EL (cell line): ENCODE data around the gene ARF5.
A peak's percentile ranks its signal among the peaks of the same experiment; 100 is the strongest.

Experiments used
- DNase-seq: peaks from one replicate; pipeline ENCODE4 v3.0.0-alpha.2; 2016

ARF5 gene

GRCh38 chr7:127589896-127590295, 1.7 kb downstream of the ARF5 start:
- DNase-seq: peak; percentile 30

DNA sequence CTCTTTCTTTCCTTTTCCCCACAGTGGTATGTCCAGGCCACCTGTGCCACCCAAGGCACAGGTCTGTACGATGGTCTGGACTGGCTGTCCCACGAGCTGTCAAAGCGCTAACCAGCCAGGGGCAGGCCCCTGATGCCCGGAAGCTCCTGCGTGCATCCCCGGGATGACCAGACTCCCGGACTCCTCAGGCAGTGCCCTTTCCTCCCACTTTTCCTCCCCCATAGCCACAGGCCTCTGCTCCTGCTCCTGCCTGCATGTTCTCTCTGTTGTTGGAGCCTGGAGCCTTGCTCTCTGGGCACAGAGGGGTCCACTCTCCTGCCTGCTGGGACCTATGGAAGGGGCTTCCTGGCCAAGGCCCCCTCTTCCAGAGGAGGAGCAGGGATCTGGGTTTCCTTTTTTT, 3.0 kb downstream of the ARF5 start:
- DNase-seq: no peak

DNA sequence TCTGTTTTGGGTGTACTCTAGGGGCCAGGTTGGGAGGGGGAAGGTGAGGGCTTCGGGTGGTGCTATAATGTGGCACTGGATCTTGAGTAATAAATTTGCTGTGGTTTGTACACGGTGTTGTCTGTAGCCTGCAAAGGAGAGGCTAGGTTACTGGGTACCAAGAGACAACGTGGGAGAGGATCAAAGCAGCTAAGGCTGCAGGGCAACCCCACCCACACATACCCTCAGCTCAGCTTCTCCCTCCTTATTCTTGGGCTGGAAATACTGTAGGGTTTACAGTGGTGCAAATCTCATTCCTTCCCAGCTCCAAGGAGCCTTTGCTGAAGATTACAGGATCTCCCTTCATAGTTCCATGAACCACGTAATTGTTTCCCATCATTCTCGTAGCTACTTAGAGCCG, 3.4 kb downstream of the ARF5 start:
- DNase-seq: no peak

DNA sequence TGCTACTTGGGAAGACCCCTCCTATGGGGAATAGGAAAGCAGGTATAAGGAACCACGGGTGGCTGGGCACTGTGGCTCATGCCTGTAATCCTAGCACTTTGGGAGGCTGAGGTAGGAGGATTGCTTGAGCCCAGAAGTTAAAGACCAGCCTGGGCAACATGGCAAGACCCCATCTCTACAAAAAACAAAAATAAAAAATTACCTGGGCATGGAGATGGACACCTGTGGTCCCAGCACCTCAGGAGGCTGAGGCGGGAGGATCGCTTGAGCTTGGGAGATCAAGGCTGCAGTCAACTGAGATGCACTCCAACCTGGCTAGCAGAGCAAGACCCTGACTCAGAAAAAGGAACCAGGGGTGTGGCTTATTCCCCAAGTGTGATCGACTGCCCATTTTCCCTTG, 4.3 kb downstream of the ARF5 start:
- DNase-seq: no peak

- DNase-seq: no peak
These were observed 6.3 kb downstream of the ARF5 start for GRCh38 chr7:127594490-127594889.

GRCh38 chr7:127595737-127596136, 7.5 kb downstream of the ARF5 start:
- DNase-seq: no peak

DNA sequence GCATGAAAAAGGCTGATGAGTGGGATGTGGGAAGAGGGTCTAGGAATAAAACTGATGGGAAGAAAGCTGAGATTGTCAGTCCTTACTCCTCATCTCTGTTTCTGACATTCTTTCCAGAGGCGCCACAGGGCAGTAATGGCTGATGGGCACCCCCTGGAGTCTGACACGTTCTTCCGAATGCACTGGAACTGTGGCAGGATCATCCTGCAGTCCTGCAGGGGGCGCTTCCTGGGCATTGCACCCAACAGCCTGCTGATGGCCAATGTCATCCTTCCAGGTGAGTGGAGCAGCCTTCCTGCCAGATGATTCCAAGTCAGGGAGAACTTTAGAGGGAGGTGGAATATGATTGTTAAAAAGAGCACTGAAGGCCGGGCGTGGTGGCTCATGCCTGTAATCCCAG, 10.1 kb downstream of the ARF5 start:
- no peak for DNase-seq

GRCh38 chr7:127600885-127601284, 12.7 kb downstream of the ARF5 start:
- DNase-seq: no peak

GRCh38 chr7:127608446-127608845, 20.2 kb downstream of the ARF5 start:
- no peak for DNase-seq

DNA sequence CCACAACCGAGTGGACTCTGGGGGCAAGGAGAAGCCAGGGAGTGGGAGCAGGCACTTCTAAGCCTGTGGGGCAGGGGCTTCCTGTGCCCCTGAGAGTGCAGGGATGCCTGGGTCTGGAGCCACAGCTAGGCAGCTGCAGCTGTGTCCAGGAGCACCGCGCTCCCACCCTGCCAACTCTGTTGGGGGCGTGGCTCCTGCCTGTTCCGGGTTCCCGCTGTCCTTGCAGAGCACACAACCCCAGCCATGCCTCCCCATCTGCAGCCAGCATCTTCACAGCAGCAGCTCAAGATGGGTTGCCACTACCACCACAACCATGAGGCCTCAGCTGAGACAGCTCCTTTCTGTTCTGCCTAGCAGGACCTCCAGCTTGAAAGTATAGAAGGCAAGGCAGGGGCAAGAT, 21.1 kb downstream of the ARF5 start:
- DNase-seq: no peak

DNA sequence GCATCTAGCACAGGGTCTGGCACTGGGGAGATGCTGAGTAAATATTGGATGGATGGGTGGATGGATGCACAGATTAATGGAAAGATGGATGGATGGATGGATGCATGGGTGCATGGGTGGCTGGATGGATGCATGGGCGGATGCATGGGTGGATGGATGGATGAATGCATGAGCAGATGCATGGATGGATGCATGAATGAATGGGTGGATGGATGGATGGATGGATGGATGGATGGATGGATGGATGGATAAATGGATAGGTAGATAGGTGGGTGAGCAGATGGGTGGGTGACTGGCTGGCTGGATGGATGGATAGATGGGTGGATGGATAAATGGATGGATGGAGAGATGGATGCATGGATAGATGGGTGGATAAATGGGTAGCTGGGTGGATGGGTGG, 24.1 kb downstream of the ARF5 start:
- no peak for DNase-seq

DNA sequence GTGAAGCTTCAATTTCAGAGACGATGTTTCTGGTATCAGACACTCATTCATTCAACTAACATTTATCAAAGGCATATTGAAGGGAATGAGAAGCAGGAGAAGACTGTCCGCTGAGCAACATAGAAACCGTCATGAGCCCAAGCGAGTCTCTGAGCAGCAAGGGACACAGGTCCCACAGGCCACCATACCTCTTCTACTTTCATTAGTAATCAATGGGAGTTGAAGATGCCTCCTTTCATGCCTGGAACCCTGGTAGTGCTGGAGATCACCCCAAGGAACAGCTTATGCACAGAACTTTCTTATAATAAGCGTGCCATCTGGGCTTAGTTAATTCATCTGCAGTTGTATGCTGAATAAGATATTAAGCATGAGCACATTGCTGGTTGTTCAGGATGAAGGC, 28.5 kb downstream of the ARF5 start:
- DNase-seq: no peak

DNA sequence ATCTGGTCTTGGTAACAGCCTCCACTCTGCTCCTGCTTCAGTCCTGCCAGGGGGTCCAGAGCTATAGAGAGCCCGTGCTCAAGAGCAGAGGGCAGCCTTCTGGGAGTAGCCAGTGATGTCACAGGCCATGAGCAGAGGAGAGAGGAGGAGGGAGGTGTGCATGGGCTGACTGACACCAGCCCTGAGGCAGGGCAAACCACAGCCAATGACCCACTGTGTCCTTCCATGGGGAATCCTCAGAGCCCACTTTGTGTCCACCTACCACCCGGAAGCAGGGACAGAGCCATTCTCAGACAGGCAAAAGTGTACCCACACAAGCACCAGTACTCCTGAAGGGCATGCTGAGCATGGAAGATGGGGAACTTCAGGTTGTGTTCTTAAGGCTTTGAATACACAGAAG, 29.8 kb downstream of the ARF5 start, which contains the start of gene PAX4:
Gene PAX4 (minus strand): TSS at position 101 of the 400 bp plus-strand sequence. CDS start 2,214 bp downstream, outside the sequence.
- no peak for DNase-seq

- no peak for DNase-seq
These were observed 30.6 kb downstream of the ARF5 start for GRCh38 chr7:127618775-127619174.

DNA sequence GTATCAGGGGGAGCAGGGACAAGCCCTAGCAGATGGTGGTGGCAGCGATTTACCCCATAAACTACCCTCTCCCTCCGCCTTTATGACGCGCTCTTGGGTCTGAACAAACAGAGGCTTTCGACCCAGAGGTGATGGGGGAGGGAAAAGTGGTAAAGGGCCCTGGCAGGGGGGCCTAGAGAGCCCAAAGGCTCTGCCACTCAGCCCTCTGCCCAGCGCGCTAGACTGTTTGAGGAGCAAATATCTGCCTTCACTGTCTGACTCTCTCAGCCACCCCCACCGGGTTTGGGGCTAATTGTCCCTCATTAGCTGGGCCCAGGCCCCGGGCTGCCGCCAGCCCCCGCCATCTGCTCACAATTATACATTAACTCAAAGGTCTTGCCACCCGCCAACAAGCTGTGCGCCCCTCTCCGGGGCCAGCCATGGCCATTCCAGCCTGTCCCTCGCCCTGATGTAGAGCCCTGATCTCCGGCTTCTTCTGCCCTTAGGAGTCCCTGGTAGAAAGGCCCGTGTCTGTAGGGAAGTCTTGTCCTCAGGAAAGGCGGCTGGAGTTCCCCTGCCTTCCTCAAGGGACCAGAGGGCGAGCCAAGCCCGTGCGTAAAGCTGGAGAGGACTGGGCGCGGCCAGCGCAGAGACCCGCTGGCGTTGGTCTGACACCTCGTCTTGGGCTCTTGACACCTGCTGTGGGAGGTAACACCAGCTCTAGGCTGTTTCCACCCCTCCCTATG, 31.6 kb downstream of the ARF5 start:
- DNase-seq: no peak

- DNase-seq: no peak
These were observed 32.4 kb downstream of the ARF5 start for GRCh38 chr7:127620406-127621233.

DNA sequence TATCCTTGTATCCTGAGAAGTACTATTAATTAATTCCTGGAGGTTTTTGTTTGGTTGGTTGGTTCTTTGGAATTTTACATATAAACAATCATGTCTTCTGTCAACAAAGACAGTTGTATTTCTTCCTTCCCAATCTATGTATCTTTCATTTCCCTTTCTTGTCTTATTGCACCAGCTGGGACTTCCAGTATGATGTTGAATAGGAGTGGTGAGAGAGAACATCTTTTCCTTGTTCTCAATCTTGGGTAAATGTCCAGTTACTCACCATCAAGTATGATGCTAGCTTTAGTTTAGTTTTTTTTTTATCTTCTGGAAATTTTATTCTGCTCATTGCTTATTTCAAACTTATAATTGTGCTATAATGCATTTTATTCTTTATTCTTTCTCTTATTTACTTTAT, 37.1 kb downstream of the ARF5 start:
- no peak for DNase-seq

DNA sequence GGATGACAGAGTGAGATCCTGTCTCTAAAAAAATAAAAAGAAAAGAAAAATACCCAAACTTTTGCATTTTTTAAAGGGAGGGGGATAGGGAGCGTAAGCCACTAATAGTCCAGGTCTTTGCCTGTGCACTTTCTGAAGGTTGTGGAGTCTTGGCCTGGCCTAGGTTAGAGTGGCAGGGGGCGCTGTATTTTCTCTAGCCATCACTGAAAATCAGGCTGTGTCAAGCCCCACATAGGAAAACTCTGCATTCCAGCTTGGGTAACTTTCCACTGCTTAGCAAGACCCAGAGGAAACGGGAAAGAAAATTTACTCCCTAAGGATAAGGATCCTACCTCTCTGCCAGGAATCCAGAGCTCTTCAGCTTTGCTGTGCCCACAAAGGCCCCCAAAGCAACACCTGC, 40.2 kb downstream of the ARF5 start:
- no peak for DNase-seq

DNA sequence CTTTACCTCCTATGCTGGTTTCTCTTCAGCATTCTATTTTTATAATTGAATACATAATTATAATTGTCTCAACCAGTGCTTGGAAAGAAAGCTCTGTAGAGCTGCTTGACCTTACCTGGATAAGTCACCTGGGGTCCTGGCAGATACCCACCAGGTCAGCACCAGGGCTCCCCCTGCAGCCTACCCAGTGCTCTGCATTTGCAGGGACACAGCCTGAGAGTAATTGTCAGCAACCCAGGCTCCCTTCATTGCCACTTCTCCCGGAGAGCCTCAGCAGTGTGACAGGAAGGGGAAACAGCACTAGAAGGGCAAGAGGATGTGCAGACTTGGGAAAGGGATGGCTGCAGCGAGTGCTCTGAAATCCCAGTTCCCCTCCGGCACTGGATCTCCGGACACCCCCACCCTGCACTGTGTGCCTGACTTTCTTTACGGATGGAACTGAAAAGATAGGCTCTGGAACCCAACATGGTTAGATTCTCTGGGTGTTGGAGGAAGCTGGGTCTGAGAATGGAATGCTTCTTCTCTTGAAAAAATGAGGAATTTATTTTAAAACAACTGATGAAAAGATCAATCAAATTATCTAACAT, 41.1 kb downstream of the ARF5 start:
- peak; percentile 23 for DNase-seq

GRCh38 chr7:127632276-127632910, 44.2 kb downstream of the ARF5 start:
- peak; percentile 87 for DNase-seq

GRCh38 chr7:127635659-127636285, 47.6 kb downstream of the ARF5 start:
- no peak for DNase-seq

- no peak for DNase-seq
These were observed 50.0 kb downstream of the ARF5 start for GRCh38 chr7:127638197-127638596.
